GM19397 (cell line): ENCODE measurements around the gene MRGPRF.

ENCODE experiments used
- ATAC-seq: cut with Tn5 transposase; IDR thresholded peaks from one replicate; pipeline ENCODE4 v1.9.1; 2021; ENCODE audit warnings: mild to moderate bottlenecking, moderate library complexity; ENCODE audit not compliant: unreplicated experiment

MRGPRF gene

GRCh38 chr11:69027704-69028372 is 14.8 kb upstream of the MRGPRF start:
- ATAC-seq = no peak

GRCh38 chr11:69024509-69024908 is 11.5 kb upstream of the MRGPRF start:
- no peak for ATAC-seq

- no peak for ATAC-seq
These were observed 9.2 kb upstream of the MRGPRF start for GRCh38 chr11:69022260-69022659.

- no peak for ATAC-seq
These were observed 5.9 kb upstream of the MRGPRF start for GRCh38 chr11:69018924-69019323.

- no peak for ATAC-seq
These were observed 4.9 kb upstream of the MRGPRF start for GRCh38 chr11:69017951-69018350.

GRCh38 chr11:69014898-69015549 is 2.0 kb upstream of the MRGPRF start:
- no peak for ATAC-seq

GRCh38 chr11:69014084-69014851 is 1.2 kb upstream of the MRGPRF start:
- ATAC-seq = no peak

GRCh38 chr11:69012092-69013008 is 696 bp downstream of the MRGPRF start:
- no peak for ATAC-seq

- ATAC-seq = no peak
These were observed 1.4 kb downstream of the MRGPRF start for GRCh38 chr11:69011624-69012091.

- no peak for ATAC-seq
These were observed 2.0 kb downstream of the MRGPRF start for GRCh38 chr11:69010964-69011623.

- no peak for ATAC-seq
These were observed 2.6 kb downstream of the MRGPRF start for GRCh38 chr11:69010361-69010891.

- ATAC-seq = no peak
These were observed 3.4 kb downstream of the MRGPRF start for GRCh38 chr11:69009441-69010211.

GRCh38 chr11:69008737-69009440 is 4.2 kb downstream of the MRGPRF start:
- no peak for ATAC-seq

GRCh38 chr11:69007975-69008381 is 5.1 kb downstream of the MRGPRF start:
- ATAC-seq = no peak

GRCh38 chr11:69006816-69007215 is 6.2 kb downstream of the MRGPRF start:
- ATAC-seq = no peak

GRCh38 chr11:69005631-69006368 is 7.2 kb downstream of the MRGPRF start:
- no peak for ATAC-seq

GRCh38 chr11:69005183-69005630 is 7.8 kb downstream of the MRGPRF start:
- no peak for ATAC-seq
